GM21360 (cell line): ENCODE data around the gene ACMSD.
"Not testable (repeated sequence)": the region's sequence is repeated elsewhere in the genome, so short reads cannot be mapped to it uniquely, and the experiment has no call there.

Source experiments
- ATAC-seq: cut with Tn5 transposase; IDR thresholded peaks from one replicate; pipeline ENCODE4 v1.9.1; 2021; ENCODE audit warnings: mild to moderate bottlenecking, moderate library complexity; ENCODE audit not compliant: unreplicated experiment

The ACMSD gene

DNA sequence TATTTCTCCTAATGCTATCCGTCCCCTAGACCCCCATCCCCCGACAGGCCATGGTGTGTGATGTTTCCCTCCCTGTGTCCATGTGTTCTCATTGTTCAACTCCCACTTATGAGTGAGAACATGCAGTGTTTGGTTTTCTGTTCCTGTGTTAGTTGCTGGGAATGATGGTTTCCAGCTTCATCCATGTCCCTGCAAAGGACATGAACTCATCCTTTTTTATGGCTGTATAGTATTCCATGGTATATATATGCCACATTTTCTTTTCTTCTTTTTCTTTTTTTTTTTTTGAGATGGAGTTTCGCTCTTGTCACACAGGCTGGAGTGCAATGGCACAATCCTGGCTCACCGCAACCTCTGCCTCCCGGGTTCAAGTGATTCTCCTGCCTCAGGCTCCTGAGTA lies 9.2 kb downstream of the ACMSD start:
- not testable (repeated sequence) for ATAC-seq

DNA sequence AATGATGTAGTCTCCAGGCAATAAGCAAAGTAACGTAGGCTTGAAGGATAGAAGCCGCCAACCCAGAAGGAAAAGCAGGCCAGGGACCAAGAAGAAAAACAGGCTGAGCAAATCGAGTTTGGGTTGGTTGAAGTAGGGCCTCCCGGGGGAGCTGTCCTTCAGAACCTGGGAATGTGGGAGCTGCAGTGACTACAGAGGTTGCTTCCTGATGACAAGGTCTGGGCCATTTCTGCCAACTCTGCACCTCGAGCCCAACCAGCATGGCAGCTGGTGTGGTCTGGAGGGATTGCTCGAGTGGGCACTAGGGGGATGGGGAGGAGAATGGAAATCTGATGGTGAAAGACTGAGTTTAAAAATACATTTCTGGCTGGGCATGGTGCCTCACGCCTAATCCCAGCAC lies 14.1 kb downstream of the ACMSD start:
- no peak for ATAC-seq

- no peak for ATAC-seq
Measured at GRCh38 chr2:134855709-134856108, 17.3 kb downstream of the ACMSD start.

DNA sequence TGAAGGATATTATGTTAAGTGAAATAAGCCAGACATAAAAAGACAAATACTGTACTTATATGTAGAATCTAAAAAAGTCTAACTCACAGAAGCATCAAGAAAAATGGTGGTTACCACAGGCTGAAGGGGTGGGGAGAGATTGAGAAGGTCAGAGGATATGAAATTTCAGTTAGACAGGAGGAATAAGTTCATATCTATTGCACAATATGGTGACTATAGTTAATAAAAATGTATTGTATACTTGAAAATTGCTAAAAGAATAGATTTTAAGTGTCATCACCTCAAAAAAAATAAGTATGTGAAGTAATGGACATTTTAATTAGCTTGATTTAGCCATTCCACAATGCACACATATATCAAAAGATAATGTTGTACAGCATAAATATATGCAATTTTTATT lies 19.8 kb downstream of the ACMSD start:
- no peak for ATAC-seq

DNA sequence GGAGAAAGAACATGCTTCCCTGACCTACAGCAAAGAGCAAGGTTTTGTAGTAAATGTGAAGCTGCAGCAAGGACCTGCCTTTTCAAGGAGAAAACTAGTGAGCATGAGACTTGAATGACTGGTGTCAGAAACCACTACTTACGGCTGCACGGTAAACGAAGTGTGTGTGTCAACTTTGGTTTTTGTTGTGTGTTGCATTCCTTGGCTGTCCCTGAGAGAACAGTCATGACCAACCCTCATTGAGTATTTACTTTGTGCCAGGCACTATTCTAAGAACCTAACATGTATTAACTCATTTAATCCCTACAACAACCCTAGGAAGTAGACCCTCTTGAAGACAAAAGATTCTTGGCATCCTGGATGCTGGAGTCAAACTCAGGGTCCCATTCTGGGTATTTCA lies 22.8 kb downstream of the ACMSD start:
- no peak for ATAC-seq

GRCh38 chr2:134862069-134862468 lies 23.7 kb downstream of the ACMSD start:
- ATAC-seq, result no peak

DNA sequence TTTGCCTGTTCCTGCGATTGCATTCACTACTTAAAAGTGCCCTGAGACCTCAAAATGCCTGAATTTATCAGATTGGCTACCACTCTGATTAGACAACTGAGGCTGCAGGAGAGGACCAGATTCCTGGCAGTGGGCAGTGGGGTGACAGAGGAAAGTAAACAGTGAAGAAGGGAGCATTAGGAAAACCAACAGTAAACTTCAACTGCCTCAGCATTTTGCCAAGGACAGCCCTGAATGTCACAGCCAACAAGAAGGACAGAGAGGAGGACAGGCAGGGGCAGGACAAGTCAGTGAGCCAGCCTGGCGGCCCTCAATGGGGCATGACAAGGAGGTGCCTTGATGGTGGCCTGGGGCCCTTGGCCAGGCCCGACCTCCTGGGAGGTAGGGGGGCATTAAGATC lies 24.3 kb downstream of the ACMSD start:
- ATAC-seq, result no peak

DNA sequence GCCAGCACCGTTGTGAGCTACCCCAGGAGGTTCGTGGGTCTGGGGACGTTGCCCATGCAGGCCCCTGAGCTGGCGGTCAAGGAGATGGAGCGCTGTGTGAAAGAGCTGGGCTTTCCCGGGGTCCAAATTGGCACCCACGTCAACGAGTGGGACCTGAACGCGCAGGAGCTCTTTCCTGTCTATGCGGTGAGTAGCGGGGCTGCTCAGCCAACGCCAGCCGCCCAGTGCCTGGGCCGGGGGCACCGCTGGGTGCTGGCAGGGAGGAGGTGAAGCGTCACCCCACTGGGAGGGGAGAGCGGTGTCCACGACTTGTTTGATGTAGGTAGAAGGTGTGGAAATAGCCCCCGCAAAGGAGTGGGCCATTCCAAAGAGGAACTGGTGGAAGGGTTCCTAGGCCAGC lies 25.0 kb downstream of the ACMSD start:
- ATAC-seq, result no peak

- ATAC-seq, result no peak
Measured at GRCh38 chr2:134865067-134865787, 26.8 kb downstream of the ACMSD start.

DNA sequence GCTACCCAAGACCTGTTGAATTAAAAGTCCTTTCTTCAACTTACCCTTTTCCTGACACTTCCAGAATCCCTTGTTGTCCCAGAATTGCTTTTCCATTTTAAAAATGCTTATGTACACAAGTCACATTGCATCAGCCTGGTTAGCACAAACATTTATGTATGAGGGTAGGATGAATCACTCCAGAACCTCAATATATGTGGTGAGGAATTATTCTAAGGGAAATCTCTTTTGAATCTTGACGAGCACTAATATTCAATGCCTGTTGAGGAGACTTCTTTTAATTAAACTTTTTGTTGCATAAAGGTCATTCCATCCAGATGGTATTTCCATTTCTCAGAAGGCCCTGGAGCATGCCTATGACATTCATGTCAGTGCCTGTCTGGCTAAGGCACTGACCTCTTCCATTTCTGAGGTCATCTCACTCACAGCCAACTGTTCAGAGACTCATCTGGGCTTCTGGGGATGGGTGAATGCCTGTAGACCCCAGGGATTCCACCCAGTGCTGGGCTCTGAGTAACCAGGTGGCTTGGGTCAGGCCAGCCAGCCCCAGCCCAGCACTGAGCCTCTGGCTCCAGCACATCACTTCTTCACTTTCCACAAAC lies 28.2 kb downstream of the ACMSD start:
- no peak for ATAC-seq

- ATAC-seq, result no peak
Measured at GRCh38 chr2:134869946-134870736, 31.7 kb downstream of the ACMSD start.

- no peak for ATAC-seq
Measured at GRCh38 chr2:134873152-134873551, 34.7 kb downstream of the ACMSD start.

GRCh38 chr2:134875309-134875708 lies 36.9 kb downstream of the ACMSD start:
- ATAC-seq, result no peak

DNA sequence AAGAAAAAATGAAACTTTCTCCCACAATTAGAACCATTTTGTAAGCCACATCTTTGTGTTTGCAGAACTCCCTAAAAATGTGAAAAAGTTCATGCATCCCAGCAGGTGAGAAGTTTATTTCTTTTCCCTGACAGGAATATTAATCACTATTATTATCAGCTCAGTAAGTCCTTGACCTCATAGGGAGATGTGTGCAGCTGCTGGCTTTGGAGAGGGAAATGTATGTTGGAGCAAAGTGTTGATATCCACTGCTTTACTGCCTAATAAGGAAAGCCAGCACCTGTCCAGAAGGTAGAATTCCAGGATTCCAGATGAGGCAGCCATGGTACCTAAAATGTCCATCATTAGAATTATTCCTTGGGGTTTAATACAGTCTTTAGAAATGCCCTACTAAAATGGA lies 44.4 kb downstream of the ACMSD start:
- ATAC-seq, result no peak

DNA sequence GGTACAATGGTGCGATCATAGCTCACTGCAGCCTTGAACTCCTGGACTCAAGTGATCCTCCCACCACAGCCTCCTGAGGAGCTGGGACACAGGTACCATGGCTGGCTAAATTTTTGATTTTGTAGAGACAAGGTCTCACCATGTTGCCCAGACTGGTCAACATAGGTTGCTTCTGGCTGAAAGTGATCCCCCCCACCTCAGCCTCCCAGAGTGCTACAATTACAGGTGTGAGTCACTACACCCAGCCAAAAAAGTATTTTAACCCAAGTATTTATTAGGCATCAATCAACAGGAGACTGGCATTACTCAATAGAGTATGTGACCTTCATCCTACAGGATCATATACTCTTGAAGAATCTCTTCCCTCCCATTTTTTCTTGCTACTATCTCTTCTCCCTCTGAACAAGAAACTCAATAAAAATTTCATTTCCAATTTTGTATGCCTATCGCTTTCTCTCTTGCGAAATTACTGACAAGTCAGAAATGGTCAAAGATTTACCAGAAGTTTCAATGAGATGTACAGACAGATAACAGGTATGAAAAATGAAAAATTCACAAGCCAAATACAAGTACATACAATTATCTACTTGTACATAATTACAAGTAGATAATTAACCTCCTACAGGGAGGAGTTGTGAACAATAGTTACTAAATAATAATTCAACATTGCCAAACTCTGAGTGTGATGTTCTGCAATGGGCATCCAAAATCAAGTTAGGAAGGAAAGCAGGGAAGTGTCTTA lies 45.3 kb downstream of the ACMSD start:
- no peak for ATAC-seq

GRCh38 chr2:134884435-134884834 lies 46.0 kb downstream of the ACMSD start:
- no peak for ATAC-seq

GRCh38 chr2:134892282-134893035 lies 54.0 kb downstream of the ACMSD start:
- ATAC-seq, result no peak

DNA sequence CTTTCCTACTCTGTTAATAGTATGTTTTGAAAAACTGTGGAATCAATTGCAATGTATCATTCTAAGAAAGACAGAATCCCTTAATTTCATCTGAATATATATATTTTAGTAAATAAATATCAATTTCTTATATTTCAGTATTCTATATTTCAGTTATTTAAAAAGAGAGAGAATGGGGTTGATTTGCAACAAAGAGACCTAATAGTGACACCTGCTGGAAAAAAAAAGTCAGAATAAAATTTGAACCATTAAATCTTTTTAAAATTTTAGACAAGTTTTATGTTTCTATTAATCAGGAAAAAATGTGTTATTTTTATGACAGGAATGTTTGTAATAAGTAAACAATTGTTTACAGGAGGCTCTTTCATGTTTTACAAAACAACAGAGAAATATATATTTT lies 59.5 kb downstream of the ACMSD start:
- ATAC-seq, result no peak

GRCh38 chr2:134899204-134899603 lies 60.8 kb downstream of the ACMSD start:
- no peak for ATAC-seq

DNA sequence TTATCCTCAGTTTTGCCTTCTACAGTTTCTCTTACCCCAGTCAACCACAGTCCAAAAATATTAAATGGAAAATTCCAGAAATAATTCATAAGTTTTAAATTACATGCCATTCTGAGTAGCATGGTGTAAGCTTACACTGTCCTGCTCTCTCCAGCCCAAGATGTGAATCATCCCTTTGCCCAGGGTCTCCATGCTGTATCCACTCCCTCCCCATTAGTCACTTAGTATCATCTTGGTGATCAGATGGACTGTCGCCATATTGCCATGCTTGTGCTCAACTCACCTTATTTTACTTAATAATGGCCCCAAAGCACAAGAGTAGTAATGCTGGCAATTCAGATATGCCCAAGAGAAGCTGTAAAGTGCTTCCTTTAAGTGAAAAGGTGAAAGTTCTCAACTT lies 61.7 kb downstream of the ACMSD start:
- no peak for ATAC-seq

- not testable (repeated sequence) for ATAC-seq
Measured at GRCh38 chr2:134903701-134904100, 65.3 kb downstream of the ACMSD start.
